DMS153 treated with DMSO at 0.1 percent for 48 hours (cell line): Measurements from ENCODE around the gene EIF4E3.

Source experiments
- DNase-seq: peaks from one replicate; lab custom pipeline; 2025; ENCODE audit not compliant: unreplicated experiment; lab: John Stamatoyannopoulos, UW

Gene EIF4E3

DNA sequence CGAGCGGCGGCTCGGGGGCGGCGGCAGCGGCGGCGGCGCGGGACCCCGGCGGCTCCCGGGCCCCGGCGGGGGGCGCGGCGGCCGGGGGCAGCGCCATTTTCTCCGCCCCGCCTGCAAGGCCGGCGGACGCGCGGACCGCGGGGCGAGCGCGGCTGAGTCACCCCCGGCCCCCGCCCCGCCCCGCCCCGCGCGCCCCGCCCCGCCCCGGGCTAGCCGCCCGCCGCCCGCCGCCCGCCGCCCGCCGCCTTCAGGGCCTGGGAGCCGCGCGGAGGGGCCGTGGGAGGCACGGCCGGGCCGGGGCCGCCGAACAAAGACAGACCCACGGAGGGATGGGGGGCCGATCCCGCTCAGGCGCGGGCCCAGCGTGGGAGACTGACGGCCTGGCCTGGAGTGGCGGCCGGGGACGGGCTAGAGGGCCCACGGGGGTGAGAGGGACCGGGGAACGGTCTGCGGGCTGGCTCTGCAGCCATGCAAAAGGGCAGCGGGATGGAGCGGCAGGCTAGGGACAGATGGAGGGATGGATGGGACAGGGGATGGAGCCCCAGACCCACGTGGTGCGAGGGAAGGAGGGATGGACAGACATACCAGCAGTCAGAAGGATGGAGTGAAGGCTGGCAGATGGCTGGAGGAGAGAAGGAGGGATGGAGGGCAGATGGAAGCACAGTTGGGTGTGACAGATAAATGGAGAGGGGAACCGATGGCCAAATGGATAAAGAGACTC lies at the start of gene EIF4E3:
EIF4E3 (minus strand) TSS at position 132 of the 721 bp plus-strand sequence; CDS start at position 97, 35 bp downstream.
- DNase-seq = no peak

GRCh38 chr3:71771884-71772283 lies 46.7 kb upstream of the EIF4E3 start:
- no peak for DNase-seq

- no peak for DNase-seq
Observed at GRCh38 chr3:71771126-71771525, 45.9 kb upstream of the EIF4E3 start.

GRCh38 chr3:71763426-71763825 lies 38.2 kb upstream of the EIF4E3 start:
- no peak for DNase-seq

DNA sequence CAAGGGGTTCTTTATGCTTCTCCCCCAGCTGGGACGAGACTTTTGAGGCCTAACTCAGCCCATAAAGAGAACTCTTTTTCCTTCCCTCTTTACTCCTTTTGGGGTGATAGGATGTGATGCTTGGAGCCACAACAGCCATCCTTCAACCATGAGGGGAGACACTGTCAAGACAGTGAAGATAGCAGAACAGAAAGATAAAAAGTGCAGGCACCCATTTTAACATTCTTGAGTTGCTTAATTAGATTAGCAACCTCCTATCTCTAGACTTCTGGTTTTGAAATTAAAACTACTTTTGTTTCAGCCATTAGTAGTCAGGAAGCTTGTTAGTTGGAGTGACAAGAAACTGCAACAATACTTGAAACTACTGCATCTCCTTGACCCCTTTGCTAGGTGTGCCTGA lies 34.9 kb upstream of the EIF4E3 start:
- DNase-seq = no peak

GRCh38 chr3:71759401-71759800 lies 34.2 kb upstream of the EIF4E3 start:
- no peak for DNase-seq

GRCh38 chr3:71758091-71758490 lies 32.9 kb upstream of the EIF4E3 start:
- no peak for DNase-seq

DNA sequence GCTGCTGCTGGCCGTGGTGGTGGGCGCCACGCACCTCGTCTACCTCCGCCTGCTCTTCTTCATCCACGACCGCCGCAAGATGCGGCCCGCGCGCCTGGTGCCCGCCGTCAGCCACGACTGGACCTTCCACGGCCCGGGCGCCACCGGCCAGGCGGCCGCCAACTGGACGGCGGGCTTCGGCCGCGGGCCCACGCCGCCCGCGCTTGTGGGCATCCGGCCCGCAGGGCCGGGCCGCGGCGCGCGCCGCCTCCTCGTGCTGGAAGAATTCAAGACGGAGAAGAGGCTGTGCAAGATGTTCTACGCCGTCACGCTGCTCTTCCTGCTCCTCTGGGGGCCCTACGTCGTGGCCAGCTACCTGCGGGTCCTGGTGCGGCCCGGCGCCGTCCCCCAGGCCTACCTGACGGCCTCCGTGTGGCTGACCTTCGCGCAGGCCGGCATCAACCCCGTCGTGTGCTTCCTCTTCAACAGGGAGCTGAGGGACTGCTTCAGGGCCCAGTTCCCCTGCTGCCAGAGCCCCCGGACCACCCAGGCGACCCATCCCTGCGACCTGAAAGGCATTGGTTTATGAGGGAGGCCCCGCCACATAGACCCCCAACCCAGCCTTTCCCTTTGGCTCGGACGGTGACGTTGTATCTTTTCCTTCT lies 29.5 kb upstream of the EIF4E3 start:
- DNase-seq = no peak

DNA sequence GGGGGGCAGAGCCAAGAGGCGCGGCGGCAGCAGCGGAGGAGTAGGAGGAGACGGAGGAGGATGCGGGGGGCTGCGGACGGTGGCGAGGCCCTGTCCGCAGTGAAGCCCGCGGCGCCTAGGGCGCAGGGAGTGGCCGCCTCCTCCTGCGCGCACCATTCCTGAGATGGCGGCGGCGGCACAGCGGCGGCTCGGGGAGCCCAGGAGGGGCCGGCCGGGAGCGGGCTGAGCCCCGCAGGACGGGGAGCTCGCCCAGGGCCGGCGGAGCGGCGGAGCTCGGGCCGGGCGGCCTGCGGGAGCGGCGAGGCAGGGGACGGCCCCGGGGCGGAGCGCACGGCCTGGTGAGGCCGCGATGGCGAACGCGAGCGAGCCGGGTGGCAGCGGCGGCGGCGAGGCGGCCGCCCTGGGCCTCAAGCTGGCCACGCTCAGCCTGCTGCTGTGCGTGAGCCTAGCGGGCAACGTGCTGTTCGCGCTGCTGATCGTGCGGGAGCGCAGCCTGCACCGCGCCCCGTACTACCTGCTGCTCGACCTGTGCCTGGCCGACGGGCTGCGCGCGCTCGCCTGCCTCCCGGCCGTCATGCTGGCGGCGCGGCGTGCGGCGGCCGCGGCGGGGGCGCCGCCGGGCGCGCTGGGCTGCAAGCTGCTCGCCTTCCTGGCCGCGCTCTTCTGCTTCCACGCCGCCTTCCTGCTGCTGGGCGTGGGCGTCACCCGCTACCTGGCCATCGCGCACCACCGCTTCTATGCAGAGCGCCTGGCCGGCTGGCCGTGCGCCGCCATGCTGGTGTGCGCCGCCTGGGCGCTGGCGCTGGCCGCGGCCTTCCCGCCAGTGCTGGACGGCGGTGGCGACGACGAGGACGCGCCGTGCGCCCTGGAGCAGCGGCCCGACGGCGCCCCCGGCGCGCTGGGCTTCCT lies 28.8 kb upstream of the EIF4E3 start, which contains the start of gene GPR27:
GPR27 (plus strand) TSS at position 155 of the 909 bp plus-strand sequence; CDS start at position 350, 195 bp downstream.
- no peak for DNase-seq

GRCh38 chr3:71752831-71753700 lies 27.9 kb upstream of the EIF4E3 start:
- DNase-seq = no peak

- DNase-seq = no peak
Observed at GRCh38 chr3:71751602-71752001, 26.4 kb upstream of the EIF4E3 start.

DNA sequence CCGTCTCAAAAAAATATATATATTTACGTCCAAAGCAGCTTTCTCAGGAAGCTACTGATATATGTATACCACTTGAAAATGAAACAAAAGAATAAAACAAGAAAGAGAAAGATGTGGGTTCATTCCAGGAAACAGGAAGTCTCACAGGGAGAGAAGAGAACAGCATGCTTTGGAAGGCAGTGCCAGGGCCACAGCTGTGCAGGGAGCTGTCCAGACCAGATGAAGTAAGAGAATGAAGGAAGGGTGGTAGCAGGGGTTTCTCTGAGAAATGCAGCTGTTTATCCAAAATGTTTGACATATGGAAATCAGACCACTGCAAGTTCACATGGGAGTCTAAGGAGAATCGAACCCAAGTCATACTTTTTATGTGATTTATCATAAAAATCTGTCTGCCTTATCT lies 19.5 kb upstream of the EIF4E3 start:
- no peak for DNase-seq

GRCh38 chr3:71742621-71743020 lies 17.4 kb upstream of the EIF4E3 start:
- no peak for DNase-seq

- DNase-seq = no peak
Observed at GRCh38 chr3:71734881-71735280, 9.7 kb upstream of the EIF4E3 start.

DNA sequence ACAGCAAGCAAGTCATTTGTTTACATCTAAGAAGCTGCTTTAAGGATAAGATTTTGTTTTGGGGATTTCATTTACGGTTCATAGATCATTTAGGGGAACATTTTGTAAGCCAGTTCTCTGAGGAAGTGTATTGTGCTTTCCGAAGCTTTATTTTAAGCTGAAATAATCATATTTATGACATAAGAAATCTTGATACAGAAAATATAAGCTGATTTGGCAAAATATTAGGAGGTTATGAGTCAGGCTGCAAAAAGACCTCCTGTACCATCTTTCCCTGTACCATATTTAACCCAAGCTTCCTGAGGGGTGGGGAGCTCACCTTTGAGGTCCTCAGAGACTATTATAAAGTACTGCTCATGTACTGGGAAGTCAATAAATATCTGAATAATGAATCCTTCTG lies 8.1 kb upstream of the EIF4E3 start:
- no peak for DNase-seq

- no peak for DNase-seq
Observed at GRCh38 chr3:71732637-71733036, 7.4 kb upstream of the EIF4E3 start.

DNA sequence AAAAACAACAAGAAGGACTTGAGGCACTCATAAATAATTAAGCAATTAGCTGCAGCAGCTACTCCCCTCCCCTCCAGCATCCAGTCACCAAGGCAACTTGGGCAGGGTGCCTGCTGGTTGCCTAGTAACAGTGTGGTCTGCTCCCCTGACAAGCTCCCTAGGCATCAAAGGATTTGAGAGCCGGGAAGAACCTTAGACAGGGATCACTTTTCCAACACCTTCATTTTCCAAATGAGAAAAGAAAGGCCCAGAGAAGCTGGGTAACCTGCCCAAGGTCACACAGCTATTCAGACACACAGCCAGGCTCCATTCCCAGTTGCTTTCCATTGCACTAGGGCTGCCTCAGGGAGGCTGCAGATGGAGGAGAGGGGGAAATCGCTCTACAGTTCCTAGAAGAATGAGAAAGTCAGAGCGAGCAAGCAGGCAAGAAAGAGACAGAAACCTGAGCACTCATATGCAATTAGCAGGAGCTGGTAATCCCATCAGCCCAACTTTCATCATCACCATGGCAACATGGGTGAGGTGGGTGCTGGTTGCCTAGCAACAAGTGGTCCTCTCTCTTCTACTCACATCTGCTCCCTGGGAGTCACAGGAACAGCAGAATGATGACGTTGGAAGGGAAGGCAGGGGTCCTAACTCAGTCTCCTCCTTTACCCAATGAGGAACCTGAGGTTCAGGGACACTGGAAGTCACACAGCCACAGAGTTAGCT lies 3.6 kb upstream of the EIF4E3 start:
- no peak for DNase-seq

GRCh38 chr3:71726146-71726545 lies 944 bp upstream of the EIF4E3 start:
- no peak for DNase-seq

GRCh38 chr3:71724584-71725270 lies 475 bp downstream of the EIF4E3 start:
- DNase-seq = no peak

DNA sequence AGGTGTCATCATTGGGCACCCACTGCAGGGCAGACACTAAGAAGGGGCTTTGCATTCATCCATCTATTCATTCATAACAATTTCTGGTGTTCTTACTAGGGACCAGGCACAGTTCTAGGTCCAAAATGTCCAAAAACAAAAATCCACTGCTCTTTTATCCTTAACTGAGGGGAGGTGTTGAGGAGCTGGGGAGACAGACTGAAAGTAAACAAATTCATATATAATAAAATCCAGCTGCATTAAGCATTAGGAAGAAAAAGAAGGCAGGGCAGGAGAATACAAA lies 1.1 kb downstream of the EIF4E3 start:
- no peak for DNase-seq
